WERI-Rb-1 (cell line): ENCODE results near the gene WWOX.

Experiments
- DNase-seq: peaks from one replicate; pipeline ENCODE4 v3.0.0-alpha.2; 2020
- H3K27ac ChIP-seq: fragments of 250-450 bp; sonication (Bioruptor Pico); 2 replicates; pipeline ENCODE4 v1.5.1; 2020; ENCODE audit warnings: mild to moderate bottlenecking, moderate library complexity
- H3K27me3 ChIP-seq: fragments of 250-450 bp; sonication (Bioruptor Pico); 2 replicates; pipeline ENCODE4 v1.5.1; 2021; ENCODE audit warnings: mild to moderate bottlenecking, low read depth, moderate library complexity; ENCODE audit not compliant: insufficient read depth, severe bottlenecking
- H3K36me3 ChIP-seq: fragments of 250-450 bp; sonication (Bioruptor Pico); 2 replicates; pipeline ENCODE4 v1.5.1; 2020; ENCODE audit warnings: mild to moderate bottlenecking, moderate library complexity
- H3K4me3 ChIP-seq: 2 replicates; pipeline ENCODE4 v1.5.1; 2011; ENCODE audit warnings: low read depth, mild to moderate bottlenecking, control low read depth, low read length
- H3K9me3 ChIP-seq: fragments of 250-450 bp; sonication (Bioruptor Pico); 2 replicates; pipeline ENCODE4 v1.5.1; 2021; ENCODE audit warnings: mild to moderate bottlenecking, moderate library complexity; ENCODE audit not compliant: severe bottlenecking
- TF ChIP-seq, protein P1 (sequence below): IDR thresholded peaks from 2 replicates; pipeline ENCODE4 v1.5.1; 2011; ENCODE audit warnings: low read depth, mild to moderate bottlenecking, control low read depth, inconsistent platforms, low read length

WWOX gene

DNA sequence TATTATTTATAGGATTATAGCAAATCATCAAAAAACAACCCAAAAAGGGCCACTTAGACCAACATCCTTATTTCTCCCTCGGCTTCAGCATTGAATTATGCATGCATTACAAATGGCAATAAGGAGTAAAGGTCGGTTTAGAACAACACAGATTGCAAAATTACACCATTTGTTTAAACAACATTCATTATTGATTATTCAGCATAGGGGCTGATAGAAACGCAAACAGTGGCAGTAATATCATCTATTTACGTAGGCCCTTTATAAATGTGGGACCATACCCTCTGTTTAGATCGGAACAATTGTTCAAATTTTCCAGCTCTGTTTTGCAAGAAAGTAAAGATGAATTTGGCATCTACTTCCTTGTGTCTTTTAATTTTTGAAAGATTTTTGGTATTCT lies 153.3 kb downstream of the WWOX start:
- no peak for DNase-seq
- H3K27me3 ChIP-seq = no peaks in the 10 kb centered on the region

DNA sequence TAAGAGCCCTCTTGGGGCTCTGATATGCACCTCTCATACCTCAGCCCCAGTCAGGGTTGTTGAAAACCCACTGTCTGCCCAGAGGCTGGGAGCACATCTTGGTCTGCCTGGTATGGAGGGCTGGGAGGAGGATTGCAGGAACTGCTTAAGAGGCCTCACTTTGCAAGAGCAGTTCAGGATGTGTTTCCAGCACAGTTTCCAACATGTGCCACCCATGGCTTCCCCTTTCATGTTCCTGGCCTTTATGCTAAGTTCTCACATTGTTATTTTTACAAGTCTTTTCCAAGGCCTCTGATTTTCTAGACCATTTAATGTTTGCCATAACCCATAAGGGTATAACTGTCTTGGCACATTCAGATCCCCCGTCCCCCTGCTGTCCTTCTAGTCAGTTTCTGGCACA lies 155.4 kb downstream of the WWOX start:
- TF ChIP-seq, protein P1, sequence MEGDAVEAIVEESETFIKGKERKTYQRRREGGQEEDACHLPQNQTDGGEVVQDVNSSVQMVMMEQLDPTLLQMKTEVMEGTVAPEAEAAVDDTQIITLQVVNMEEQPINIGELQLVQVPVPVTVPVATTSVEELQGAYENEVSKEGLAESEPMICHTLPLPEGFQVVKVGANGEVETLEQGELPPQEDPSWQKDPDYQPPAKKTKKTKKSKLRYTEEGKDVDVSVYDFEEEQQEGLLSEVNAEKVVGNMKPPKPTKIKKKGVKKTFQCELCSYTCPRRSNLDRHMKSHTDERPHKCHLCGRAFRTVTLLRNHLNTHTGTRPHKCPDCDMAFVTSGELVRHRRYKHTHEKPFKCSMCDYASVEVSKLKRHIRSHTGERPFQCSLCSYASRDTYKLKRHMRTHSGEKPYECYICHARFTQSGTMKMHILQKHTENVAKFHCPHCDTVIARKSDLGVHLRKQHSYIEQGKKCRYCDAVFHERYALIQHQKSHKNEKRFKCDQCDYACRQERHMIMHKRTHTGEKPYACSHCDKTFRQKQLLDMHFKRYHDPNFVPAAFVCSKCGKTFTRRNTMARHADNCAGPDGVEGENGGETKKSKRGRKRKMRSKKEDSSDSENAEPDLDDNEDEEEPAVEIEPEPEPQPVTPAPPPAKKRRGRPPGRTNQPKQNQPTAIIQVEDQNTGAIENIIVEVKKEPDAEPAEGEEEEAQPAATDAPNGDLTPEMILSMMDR = no peak
- no peak for DNase-seq
- Histone ChIP-seq H3K9me3 (no peaks in the 10 kb centered on the region), H3K27ac (no peak overlapping the region), H3K27me3 (no peaks in the 10 kb centered on the region), H3K4me3 (no peak overlapping the region), H3K36me3 (no peaks in the 10 kb centered on the region)

More for the DNA sequence above, 153.3 kb downstream of the WWOX start:
- TF ChIP-seq, protein P1 = no peak
- Histone ChIP-seq H3K27ac (no peak overlapping the region), H3K9me3 (no peaks in the 10 kb centered on the region), H3K36me3 (no peaks in the 10 kb centered on the region), H3K4me3 (no peak overlapping the region)

- H3K4me3 ChIP-seq = no peak overlapping the region
- no peak for DNase-seq
- H3K36me3 ChIP-seq = no peaks in the 10 kb centered on the region
- no peaks in the 10 kb centered on the region for H3K27me3 ChIP-seq
- H3K27ac ChIP-seq = no peak overlapping the region
- TF ChIP-seq, protein P1 = no peak
- H3K9me3 ChIP-seq = no peaks in the 10 kb centered on the region
Observed at GRCh38 chr16:78256686-78257375, 157.4 kb downstream of the WWOX start.

DNA sequence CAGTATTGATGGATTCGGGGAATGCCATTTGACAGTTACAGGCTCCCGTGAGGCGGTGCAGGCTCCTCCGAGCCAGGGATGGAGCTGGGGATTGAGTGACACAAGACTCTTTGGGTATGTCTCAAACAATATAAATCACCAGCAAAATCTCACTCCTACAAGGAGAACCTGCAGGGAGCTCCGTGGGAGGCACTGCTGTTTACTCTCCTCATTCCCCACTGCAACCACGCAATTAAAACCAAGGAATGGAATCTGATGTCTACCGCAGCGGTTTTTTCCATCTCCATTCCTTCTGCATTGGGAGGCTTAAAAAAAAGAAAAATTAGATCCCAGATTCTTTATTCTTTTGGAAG lies 157.9 kb downstream of the WWOX start:
- Histone ChIP-seq H3K27me3 (no peaks in the 10 kb centered on the region), H3K4me3 (no peak overlapping the region), H3K27ac (no peak overlapping the region), H3K9me3 (no peaks in the 10 kb centered on the region), H3K36me3 (no peaks in the 10 kb centered on the region)
- TF ChIP-seq, protein P1 = no peak
- no peak for DNase-seq

DNA sequence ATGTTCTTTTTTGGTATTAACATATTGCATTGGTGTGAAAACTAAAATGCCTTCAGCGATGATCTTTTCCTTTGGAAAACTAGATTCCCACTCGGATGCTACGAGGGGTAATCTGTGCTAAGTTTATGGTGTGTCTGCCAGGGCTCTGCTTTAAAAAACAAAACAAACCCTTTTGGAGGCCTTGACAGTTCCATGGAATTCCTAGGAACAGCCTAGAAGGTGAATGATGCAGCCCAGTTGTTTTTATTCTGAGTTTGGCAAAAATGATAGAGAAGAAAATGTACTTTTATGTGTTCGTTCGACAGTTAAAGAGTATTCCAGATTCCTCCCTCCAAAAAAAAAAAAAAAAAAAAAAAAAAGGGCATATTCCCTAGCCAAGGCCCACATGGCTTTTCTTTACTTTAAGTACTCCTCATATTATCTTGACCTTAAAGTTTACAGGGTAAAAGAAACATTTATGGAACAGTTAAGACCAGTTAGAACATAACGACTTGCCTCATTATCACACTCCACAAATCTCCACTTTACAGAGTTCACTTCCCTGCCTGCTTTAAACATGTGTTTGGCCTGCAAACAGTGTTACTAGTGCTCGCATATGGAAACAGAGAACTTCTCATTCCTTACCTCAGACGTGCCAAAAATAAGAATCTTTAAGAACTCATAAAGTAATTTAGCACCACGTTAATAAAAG lies 159.1 kb downstream of the WWOX start:
- no peak overlapping the region for H3K27ac ChIP-seq
- no peaks in the 10 kb centered on the region for H3K36me3 ChIP-seq
- TF ChIP-seq, protein P1 = no peak
- DNase-seq = no peak
- H3K4me3 ChIP-seq = no peak overlapping the region
- H3K27me3 ChIP-seq = no peaks in the 10 kb centered on the region
- H3K9me3 ChIP-seq = no peaks in the 10 kb centered on the region

GRCh38 chr16:78259873-78260272 lies 160.4 kb downstream of the WWOX start:
- H3K4me3 ChIP-seq = no peak overlapping the region
- H3K27me3 ChIP-seq = no peaks in the 10 kb centered on the region
- H3K9me3 ChIP-seq = no peaks in the 10 kb centered on the region
- TF ChIP-seq, protein P1 = no peak
- no peak overlapping the region for H3K27ac ChIP-seq
- no peak for DNase-seq
- no peaks in the 10 kb centered on the region for H3K36me3 ChIP-seq
